ENCODE measurements around the gene TSTD1. TPM values are rescaled to one million over a fixed set of nuclear protein-coding genes. Genes with fewer than 3 reads are reported as not detected.

TSTD1 gene
- total RNA-seq, 1 experiment from 2014 or later, result 67.6 TPM

- TF ChIP-seq, protein P1, sequence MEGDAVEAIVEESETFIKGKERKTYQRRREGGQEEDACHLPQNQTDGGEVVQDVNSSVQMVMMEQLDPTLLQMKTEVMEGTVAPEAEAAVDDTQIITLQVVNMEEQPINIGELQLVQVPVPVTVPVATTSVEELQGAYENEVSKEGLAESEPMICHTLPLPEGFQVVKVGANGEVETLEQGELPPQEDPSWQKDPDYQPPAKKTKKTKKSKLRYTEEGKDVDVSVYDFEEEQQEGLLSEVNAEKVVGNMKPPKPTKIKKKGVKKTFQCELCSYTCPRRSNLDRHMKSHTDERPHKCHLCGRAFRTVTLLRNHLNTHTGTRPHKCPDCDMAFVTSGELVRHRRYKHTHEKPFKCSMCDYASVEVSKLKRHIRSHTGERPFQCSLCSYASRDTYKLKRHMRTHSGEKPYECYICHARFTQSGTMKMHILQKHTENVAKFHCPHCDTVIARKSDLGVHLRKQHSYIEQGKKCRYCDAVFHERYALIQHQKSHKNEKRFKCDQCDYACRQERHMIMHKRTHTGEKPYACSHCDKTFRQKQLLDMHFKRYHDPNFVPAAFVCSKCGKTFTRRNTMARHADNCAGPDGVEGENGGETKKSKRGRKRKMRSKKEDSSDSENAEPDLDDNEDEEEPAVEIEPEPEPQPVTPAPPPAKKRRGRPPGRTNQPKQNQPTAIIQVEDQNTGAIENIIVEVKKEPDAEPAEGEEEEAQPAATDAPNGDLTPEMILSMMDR (IDR thresholded peaks at IDR 0.05; ENCODE audit: unreplicated experiment), result no peak
- CTCF ChIA-PET, result interaction anchor here (2.1 kb wide), 1 partner anchor 8 kb away, joined by 4 read pairs; the partner anchor contains the start of gene NECTIN4
- Mint-ChIP-seq H3K9me3 (ENCODE audit: low read depth, unreplicated experiment) (no peaks in the 10 kb centered on the region), H3K27ac (ENCODE audit: unreplicated experiment) (peak overlapping the region; percentile 25), H3K4me1 (ENCODE audit: low read depth, unreplicated experiment) (peaks cover 61% of the 10 kb centered on the region), H3K36me3 (ENCODE audit: insufficient read depth, unreplicated experiment) (peaks cover 66% of the 10 kb centered on the region), H3K27me3 (ENCODE audit: unreplicated experiment) (no peaks in the 10 kb centered on the region), H3K4me3 (ENCODE audit: low read depth, unreplicated experiment) (peak overlapping the region; percentile 14)
- no peak for DNase-seq
- BruUV-seq (replicated peaks), result no TSS peak
- intact Hi-C loops (cut with micrococcal nuclease; ENCODE audit: unreplicated experiment), result loop anchor here (5.0 kb wide), 1 partner anchor 33 kb away; the partner anchor contains the start of gene USF1
These were observed 42.0 kb upstream of the TSTD1 start for GRCh38 chr1:161080441-161081405.

GRCh38 chr1:161079436-161080110, 40.8 kb upstream of the TSTD1 start:
- H3K9me3 Mint-ChIP-seq (ENCODE audit: low read depth, unreplicated experiment), result no peaks in the 10 kb centered on the region
- intact Hi-C loops (cut with micrococcal nuclease; ENCODE audit: unreplicated experiment), result loop anchor here (5.0 kb wide), 1 partner anchor 32 kb away; the partner anchor contains the start of gene USF1
- H3K4me3 Mint-ChIP-seq (ENCODE audit: low read depth, unreplicated experiment), result no peak overlapping the region
- DNase-seq, result no peak
- no peak overlapping the region for H3K27ac Mint-ChIP-seq (ENCODE audit: unreplicated experiment)
- H3K4me1 Mint-ChIP-seq (ENCODE audit: low read depth, unreplicated experiment), result peaks cover 49% of the 10 kb centered on the region
- BruUV-seq (replicated peaks), result no TSS peak
- TF ChIP-seq, protein P1 (IDR thresholded peaks at IDR 0.05; ENCODE audit: unreplicated experiment), result no peak
- H3K27me3 Mint-ChIP-seq (ENCODE audit: unreplicated experiment), result no peaks in the 10 kb centered on the region
- CTCF ChIA-PET, result interaction anchor here (2.1 kb wide), 1 partner anchor 10 kb away, joined by 4 read pairs; the partner anchor contains the start of gene NECTIN4
- H3K36me3 Mint-ChIP-seq (ENCODE audit: insufficient read depth, unreplicated experiment), result peaks cover 65% of the 10 kb centered on the region

DNA sequence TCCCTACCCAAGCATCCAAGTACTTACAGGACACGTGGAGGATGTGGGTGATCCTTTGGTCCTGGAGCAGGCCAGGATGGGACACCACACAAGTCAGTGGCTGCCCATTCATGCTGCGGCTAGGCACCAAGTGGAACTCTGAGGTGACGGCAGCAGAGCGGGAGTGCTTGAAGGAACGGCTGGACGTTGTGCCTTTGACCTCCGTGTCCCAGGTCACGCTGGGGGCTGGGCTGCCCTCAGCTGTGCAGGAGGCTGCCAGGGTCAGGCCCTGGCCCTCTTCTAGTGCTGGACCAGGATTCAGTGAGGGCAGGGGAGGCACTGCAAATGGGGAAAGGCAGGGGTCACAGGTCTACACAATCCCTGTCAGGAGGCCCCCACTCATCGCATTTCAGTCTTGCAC, 38.7 kb upstream of the TSTD1 start:
- TF ChIP-seq, protein P1 (IDR thresholded peaks at IDR 0.05; ENCODE audit: unreplicated experiment), result no peak
- peaks cover 59% of the 10 kb centered on the region for H3K36me3 Mint-ChIP-seq (ENCODE audit: insufficient read depth, unreplicated experiment)
- no peak for DNase-seq
- no peak overlapping the region for H3K4me3 Mint-ChIP-seq (ENCODE audit: low read depth, unreplicated experiment)
- intact Hi-C loops (cut with micrococcal nuclease; ENCODE audit: unreplicated experiment), result no loop called here
- no peaks in the 10 kb centered on the region for H3K27me3 Mint-ChIP-seq (ENCODE audit: unreplicated experiment)
- no TSS peak for BruUV-seq (replicated peaks)
- H3K4me1 Mint-ChIP-seq (ENCODE audit: low read depth, unreplicated experiment), result peaks cover 28% of the 10 kb centered on the region
- no peak overlapping the region for H3K27ac Mint-ChIP-seq (ENCODE audit: unreplicated experiment)
- CTCF ChIA-PET, result no interaction called here
- H3K9me3 Mint-ChIP-seq (ENCODE audit: low read depth, unreplicated experiment), result no peaks in the 10 kb centered on the region

- Mint-ChIP-seq H3K4me3 (ENCODE audit: low read depth, unreplicated experiment) (no peak overlapping the region), H3K4me1 (ENCODE audit: low read depth, unreplicated experiment) (peaks cover 17% of the 10 kb centered on the region), H3K36me3 (ENCODE audit: insufficient read depth, unreplicated experiment) (peaks cover 59% of the 10 kb centered on the region), H3K27me3 (ENCODE audit: unreplicated experiment) (no peaks in the 10 kb centered on the region), H3K27ac (ENCODE audit: unreplicated experiment) (no peak overlapping the region), H3K9me3 (ENCODE audit: low read depth, unreplicated experiment) (no peaks in the 10 kb centered on the region)
- BruUV-seq (replicated peaks), result no TSS peak
- no peak for DNase-seq
- TF ChIP-seq, protein P1 (IDR thresholded peaks at IDR 0.05; ENCODE audit: unreplicated experiment), result no peak
- CTCF ChIA-PET, result interaction anchor here (0.5 kb wide), 1 partner anchor 21 kb away, joined by 6 read pairs; no protein-coding TSS in a partner anchor
- intact Hi-C loops (cut with micrococcal nuclease; ENCODE audit: unreplicated experiment), result no loop called here
These were observed 37.6 kb upstream of the TSTD1 start for GRCh38 chr1:161076410-161076809.

Data from Calu3 (cell line).